SIG-M5 treated with dmso at 0.1 percent for 504 hours (cell line): ENCODE measurements around the gene GPSM1.
A peak's percentile ranks its signal among the peaks of the same experiment; 100 is the strongest.

ENCODE experiments used
- DNase-seq: peaks from one replicate; lab custom pipeline; 2025; ENCODE audit not compliant: unreplicated experiment; lab: John Stamatoyannopoulos, UW

GPSM1 gene

GRCh38 chr9:136359774-136360718, 32.7 kb downstream of the GPSM1 start:
- no peak for DNase-seq

- no peak for DNase-seq
These were observed 33.9 kb downstream of the GPSM1 start for GRCh38 chr9:136361047-136361753.

GRCh38 chr9:136361754-136362449, 34.6 kb downstream of the GPSM1 start:
- no peak for DNase-seq

- no peak for DNase-seq
These were observed 35.1 kb downstream of the GPSM1 start for GRCh38 chr9:136362450-136362784.

GRCh38 chr9:136363106-136363948, 36.0 kb downstream of the GPSM1 start, which contains the start of gene DNLZ:
Gene DNLZ (minus strand): TSS chr9:136363744. CDS start chr9:136363714, 30 bp downstream.
- peak; percentile 83 for DNase-seq

- DNase-seq: no peak
These were observed 36.8 kb downstream of the GPSM1 start for GRCh38 chr9:136363949-136364748.

GRCh38 chr9:136364942-136365774, 37.8 kb downstream of the GPSM1 start:
- DNase-seq: no peak

GRCh38 chr9:136365775-136366222, 38.5 kb downstream of the GPSM1 start:
- no peak for DNase-seq

GRCh38 chr9:136366826-136367225, 39.5 kb downstream of the GPSM1 start:
- no peak for DNase-seq

- no peak for DNase-seq
These were observed 40.2 kb downstream of the GPSM1 start for GRCh38 chr9:136367296-136368145.

GRCh38 chr9:136368190-136368589, 40.9 kb downstream of the GPSM1 start:
- no peak for DNase-seq

- no peak for DNase-seq
These were observed 42.7 kb downstream of the GPSM1 start for GRCh38 chr9:136370037-136370436.

- no peak for DNase-seq
These were observed 43.6 kb downstream of the GPSM1 start for GRCh38 chr9:136370687-136371532.

GRCh38 chr9:136371533-136371880, 44.2 kb downstream of the GPSM1 start:
- no peak for DNase-seq

GRCh38 chr9:136372006-136372405, 44.7 kb downstream of the GPSM1 start:
- no peak for DNase-seq

GRCh38 chr9:136372561-136373299, 45.4 kb downstream of the GPSM1 start:
- peak; percentile 75 for DNase-seq
